Ishikawa (cell line): ENCODE measurements around the gene RNF212B.

Experiments used
- CEBPB ChIP-seq: IDR thresholded peaks from 2 replicates; pipeline ENCODE4 v1.6.1; 2012
- CREB1 ChIP-seq: IDR thresholded peaks from 2 replicates; pipeline ENCODE4 v1.6.1; 2012; ENCODE audit warnings: low read depth
- EGR1 ChIP-seq: IDR thresholded peaks from 2 replicates; pipeline ENCODE4 v1.6.1; 2012
- FOXM1 ChIP-seq: IDR thresholded peaks from 2 replicates; pipeline ENCODE4 v1.6.1; 2012; ENCODE audit warnings: low read depth, borderline replicate concordance
- NFIC ChIP-seq: IDR thresholded peaks from 2 replicates; pipeline ENCODE4 v1.6.1; 2012
- RAD21 ChIP-seq: IDR thresholded peaks from 2 replicates; pipeline ENCODE4 v1.6.1; 2012; ENCODE audit warnings: low read depth
- TAF1 ChIP-seq: IDR thresholded peaks from 2 replicates; pipeline ENCODE4 v1.6.1; 2012; ENCODE audit warnings: low read depth, mild to moderate bottlenecking
- TCF12 ChIP-seq: IDR thresholded peaks from 2 replicates; pipeline ENCODE4 v1.6.1; 2012; ENCODE audit warnings: low read depth
- TEAD4 ChIP-seq: IDR thresholded peaks from 2 replicates; pipeline ENCODE4 v1.6.1; 2012
- YY1 ChIP-seq: IDR thresholded peaks from 2 replicates; pipeline ENCODE4 v1.6.1; 2012; ENCODE audit warnings: low read depth
- ZBTB7A ChIP-seq: IDR thresholded peaks from 2 replicates; pipeline ENCODE4 v1.6.1; 2012; ENCODE audit warnings: low read depth
- TF ChIP-seq, protein P1 (sequence below): IDR thresholded peaks from 2 replicates; pipeline ENCODE4 v1.6.1; 2012; ENCODE audit warnings: low read depth, mild to moderate bottlenecking
- TF ChIP-seq, protein P2 (sequence below): IDR thresholded peaks from 2 replicates; pipeline ENCODE4 v1.6.1; 2012

The RNF212B gene

GRCh38 chr14:23321572-23322547, 84.1 kb downstream of the RNF212B start:
- TF ChIP-seq TAF1, result peak; percentile 16; the same call in 1 of the 2 replicates
- no peak for TF ChIP-seq TEAD4
- TF ChIP-seq CREB1, result no peak
- TF ChIP-seq, protein P1, sequence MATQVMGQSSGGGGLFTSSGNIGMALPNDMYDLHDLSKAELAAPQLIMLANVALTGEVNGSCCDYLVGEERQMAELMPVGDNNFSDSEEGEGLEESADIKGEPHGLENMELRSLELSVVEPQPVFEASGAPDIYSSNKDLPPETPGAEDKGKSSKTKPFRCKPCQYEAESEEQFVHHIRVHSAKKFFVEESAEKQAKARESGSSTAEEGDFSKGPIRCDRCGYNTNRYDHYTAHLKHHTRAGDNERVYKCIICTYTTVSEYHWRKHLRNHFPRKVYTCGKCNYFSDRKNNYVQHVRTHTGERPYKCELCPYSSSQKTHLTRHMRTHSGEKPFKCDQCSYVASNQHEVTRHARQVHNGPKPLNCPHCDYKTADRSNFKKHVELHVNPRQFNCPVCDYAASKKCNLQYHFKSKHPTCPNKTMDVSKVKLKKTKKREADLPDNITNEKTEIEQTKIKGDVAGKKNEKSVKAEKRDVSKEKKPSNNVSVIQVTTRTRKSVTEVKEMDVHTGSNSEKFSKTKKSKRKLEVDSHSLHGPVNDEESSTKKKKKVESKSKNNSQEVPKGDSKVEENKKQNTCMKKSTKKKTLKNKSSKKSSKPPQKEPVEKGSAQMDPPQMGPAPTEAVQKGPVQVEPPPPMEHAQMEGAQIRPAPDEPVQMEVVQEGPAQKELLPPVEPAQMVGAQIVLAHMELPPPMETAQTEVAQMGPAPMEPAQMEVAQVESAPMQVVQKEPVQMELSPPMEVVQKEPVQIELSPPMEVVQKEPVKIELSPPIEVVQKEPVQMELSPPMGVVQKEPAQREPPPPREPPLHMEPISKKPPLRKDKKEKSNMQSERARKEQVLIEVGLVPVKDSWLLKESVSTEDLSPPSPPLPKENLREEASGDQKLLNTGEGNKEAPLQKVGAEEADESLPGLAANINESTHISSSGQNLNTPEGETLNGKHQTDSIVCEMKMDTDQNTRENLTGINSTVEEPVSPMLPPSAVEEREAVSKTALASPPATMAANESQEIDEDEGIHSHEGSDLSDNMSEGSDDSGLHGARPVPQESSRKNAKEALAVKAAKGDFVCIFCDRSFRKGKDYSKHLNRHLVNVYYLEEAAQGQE, result no peak
- no peak for TF ChIP-seq CEBPB
- TF ChIP-seq NFIC, result no peak
- TF ChIP-seq ZBTB7A, result peak; percentile 24; the same call in 1 of the 2 replicates
- TF ChIP-seq EGR1, result no peak
- no peak for TF ChIP-seq RAD21
- no peak for TF ChIP-seq YY1
- no peak for TF ChIP-seq FOXM1
- no peak for TF ChIP-seq TCF12
- TF ChIP-seq, protein P2, sequence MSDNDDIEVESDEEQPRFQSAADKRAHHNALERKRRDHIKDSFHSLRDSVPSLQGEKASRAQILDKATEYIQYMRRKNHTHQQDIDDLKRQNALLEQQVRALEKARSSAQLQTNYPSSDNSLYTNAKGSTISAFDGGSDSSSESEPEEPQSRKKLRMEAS, result no peak
